Activated CD8-positive, alpha-beta T cell treated with anti-CD3 and anti-CD28 coated beads, Interleukin-2, amount 10 ng/mL, durations not matched to agents 7 days and 5 days (primary cell): ENCODE data around the gene SGCD. TPM values are rescaled to one million over a fixed set of nuclear protein-coding genes. Genes with fewer than 3 reads are reported as not detected.

Source experiments
- ATAC-seq: fragments of 150-1000 bp; cut with Tn5 transposase; one replicate; pipeline ENCODE4 v1.10.0; 2021; ENCODE audit warnings: moderate library complexity
- CTCF ChIA-PET: fragments of 350-600 bp; sonication (Branson Sonifier 250); formaldehyde crosslinking; loops from one replicate; lab custom pipeline; 2021; ENCODE audit warnings: antibody characterized with exemption; lab: Charles Lee
- POLR2A ChIA-PET: fragments of 350-600 bp; sonication (Branson Sonifier 250); formaldehyde crosslinking; loops from one replicate; lab custom pipeline; 2021; ENCODE audit warnings: antibody characterized with exemption; lab: Charles Lee
- DNase-seq: peaks from one replicate; pipeline ENCODE4 v3.0.0-alpha.2; 2020
- H3K27ac Mint-ChIP-seq: one replicate; pipeline ENCODE4 v1.8.0; 2021; ENCODE audit warnings: mild to moderate bottlenecking, mixed read lengths
- H3K27me3 Mint-ChIP-seq: one replicate; pipeline ENCODE4 v1.8.0; 2021; ENCODE audit warnings: low read depth, mixed read lengths
- H3K36me3 Mint-ChIP-seq: one replicate; pipeline ENCODE4 v1.8.0; 2021; ENCODE audit warnings: low read depth, mixed read lengths
- H3K4me1 Mint-ChIP-seq: one replicate; pipeline ENCODE4 v1.8.0; 2021; ENCODE audit warnings: low read depth, mixed read lengths
- H3K4me3 Mint-ChIP-seq: one replicate; pipeline ENCODE4 v1.8.0; 2021; ENCODE audit warnings: mild to moderate bottlenecking, mixed read lengths
- H3K9me3 Mint-ChIP-seq: one replicate; pipeline ENCODE4 v1.8.0; 2022; ENCODE audit warnings: mixed read lengths; ENCODE audit not compliant: insufficient read depth
- total RNA-seq, 2 experiments: library from RNA; stranded (reverse); gene quantifications; one replicate each; pipeline ENCODE4 v1.2.3, GENCODE V29; 2021

The SGCD gene
- total RNA-seq, 2 experiments from 2014 or later, result not detected

GRCh38 chr5:156498226-156498980 lies 171.4 kb downstream of the SGCD start:
- DNase-seq, result no peak
- H3K36me3 Mint-ChIP-seq, result no peaks in the 10 kb centered on the region
- no peak for ATAC-seq
- peaks cover 4% of the 10 kb centered on the region for H3K27me3 Mint-ChIP-seq
- no peaks in the 10 kb centered on the region for H3K9me3 Mint-ChIP-seq
- H3K27ac Mint-ChIP-seq, result no peak overlapping the region
- H3K4me1 Mint-ChIP-seq, result no peaks in the 10 kb centered on the region
- CTCF ChIA-PET, result no interaction called here
- H3K4me3 Mint-ChIP-seq, result no peak overlapping the region
- POLR2A ChIA-PET, result no interaction called here

- ChIA-PET POLR2A (no interaction called here), CTCF (no interaction called here)
- H3K27me3 Mint-ChIP-seq, result peaks cover 4% of the 10 kb centered on the region
- H3K4me3 Mint-ChIP-seq, result no peak overlapping the region
- no peaks in the 10 kb centered on the region for H3K36me3 Mint-ChIP-seq
- no peak overlapping the region for H3K27ac Mint-ChIP-seq
- ATAC-seq, result no peak
- no peaks in the 10 kb centered on the region for H3K4me1 Mint-ChIP-seq
- DNase-seq, result no peak
- H3K9me3 Mint-ChIP-seq, result no peaks in the 10 kb centered on the region
Measured at GRCh38 chr5:156500755-156501154, 173.8 kb downstream of the SGCD start.

- H3K4me1 Mint-ChIP-seq, result no peaks in the 10 kb centered on the region
- ChIA-PET POLR2A (no interaction called here), CTCF (no interaction called here)
- no peak for DNase-seq
- H3K9me3 Mint-ChIP-seq, result no peaks in the 10 kb centered on the region
- ATAC-seq, result no peak
- peaks cover 4% of the 10 kb centered on the region for H3K27me3 Mint-ChIP-seq
- no peak overlapping the region for H3K27ac Mint-ChIP-seq
- H3K36me3 Mint-ChIP-seq, result no peaks in the 10 kb centered on the region
- no peak overlapping the region for H3K4me3 Mint-ChIP-seq
Measured at GRCh38 chr5:156505101-156505500, 178.1 kb downstream of the SGCD start.

- ChIA-PET POLR2A (no interaction called here), CTCF (no interaction called here)
Measured at GRCh38 chr5:156513123-156513815, 186.3 kb downstream of the SGCD start.

GRCh38 chr5:156515121-156515520 lies 188.2 kb downstream of the SGCD start:
- no peaks in the 10 kb centered on the region for H3K36me3 Mint-ChIP-seq
- CTCF ChIA-PET, result no interaction called here
- H3K4me3 Mint-ChIP-seq, result no peak overlapping the region
- H3K27me3 Mint-ChIP-seq, result peaks cover 4% of the 10 kb centered on the region
- no peak for DNase-seq
- ATAC-seq, result no peak
- POLR2A ChIA-PET, result no interaction called here
- peaks cover 4% of the 10 kb centered on the region for H3K9me3 Mint-ChIP-seq
- H3K27ac Mint-ChIP-seq, result no peak overlapping the region
- no peaks in the 10 kb centered on the region for H3K4me1 Mint-ChIP-seq

More at GRCh38 chr5:156513123-156513815, 186.3 kb downstream of the SGCD start:
- DNase-seq (no peak), ATAC-seq (no peak)
- no peaks in the 10 kb centered on the region for H3K36me3 Mint-ChIP-seq
- H3K4me1 Mint-ChIP-seq, result no peaks in the 10 kb centered on the region
- H3K4me3 Mint-ChIP-seq, result no peak overlapping the region
- no peak overlapping the region for H3K27ac Mint-ChIP-seq
- H3K9me3 Mint-ChIP-seq, result no peaks in the 10 kb centered on the region
- H3K27me3 Mint-ChIP-seq, result peaks cover 4% of the 10 kb centered on the region

- Mint-ChIP-seq H3K4me1 (no peaks in the 10 kb centered on the region), H3K36me3 (no peaks in the 10 kb centered on the region), H3K27me3 (peaks cover 2% of the 10 kb centered on the region), H3K4me3 (no peak overlapping the region), H3K27ac (no peak overlapping the region), H3K9me3 (peaks cover 8% of the 10 kb centered on the region)
- CTCF ChIA-PET, result no interaction called here
- DNase-seq, result no peak
- ATAC-seq, result no peak
- POLR2A ChIA-PET, result no interaction called here
Measured at GRCh38 chr5:156515803-156516360, 188.9 kb downstream of the SGCD start.

GRCh38 chr5:156522651-156523529 lies 195.9 kb downstream of the SGCD start:
- no peaks in the 10 kb centered on the region for H3K36me3 Mint-ChIP-seq
- POLR2A ChIA-PET, result no interaction called here
- no peak overlapping the region for H3K27ac Mint-ChIP-seq
- H3K4me3 Mint-ChIP-seq, result no peak overlapping the region
- ATAC-seq (no peak), DNase-seq (no peak)
- CTCF ChIA-PET, result no interaction called here
- peaks cover 8% of the 10 kb centered on the region for H3K9me3 Mint-ChIP-seq
- H3K4me1 Mint-ChIP-seq, result no peaks in the 10 kb centered on the region
- H3K27me3 Mint-ChIP-seq, result peaks cover 3% of the 10 kb centered on the region

GRCh38 chr5:156523607-156524006 lies 196.6 kb downstream of the SGCD start:
- Mint-ChIP-seq H3K4me3 (no peak overlapping the region), H3K36me3 (no peaks in the 10 kb centered on the region)
- ATAC-seq, result no peak

GRCh38 chr5:156526081-156526925 lies 199.3 kb downstream of the SGCD start:
- Mint-ChIP-seq H3K27ac (no peak overlapping the region), H3K4me3 (no peak overlapping the region), H3K36me3 (no peaks in the 10 kb centered on the region), H3K27me3 (peaks cover 3% of the 10 kb centered on the region), H3K9me3 (no peaks in the 10 kb centered on the region), H3K4me1 (no peaks in the 10 kb centered on the region)
- DNase-seq (no peak), ATAC-seq (no peak)
- ChIA-PET POLR2A (no interaction called here), CTCF (no interaction called here)

More at GRCh38 chr5:156523607-156524006, 196.6 kb downstream of the SGCD start:
- H3K27me3 Mint-ChIP-seq, result peaks cover 3% of the 10 kb centered on the region
- H3K9me3 Mint-ChIP-seq, result peaks cover 8% of the 10 kb centered on the region
- ChIA-PET CTCF (no interaction called here), POLR2A (no interaction called here)
- H3K4me1 Mint-ChIP-seq, result no peaks in the 10 kb centered on the region
- H3K27ac Mint-ChIP-seq, result no peak overlapping the region
- no peak for DNase-seq

GRCh38 chr5:156527611-156528010 lies 200.6 kb downstream of the SGCD start:
- DNase-seq (no peak), ATAC-seq (no peak)
- Mint-ChIP-seq H3K4me3 (no peak overlapping the region), H3K4me1 (no peaks in the 10 kb centered on the region), H3K36me3 (no peaks in the 10 kb centered on the region), H3K9me3 (no peaks in the 10 kb centered on the region), H3K27me3 (no peaks in the 10 kb centered on the region), H3K27ac (no peak overlapping the region)
- ChIA-PET POLR2A (no interaction called here), CTCF (no interaction called here)

- POLR2A ChIA-PET, result no interaction called here
Measured at GRCh38 chr5:156528673-156529072, 201.7 kb downstream of the SGCD start.

More at GRCh38 chr5:156528673-156529072, 201.7 kb downstream of the SGCD start:
- no peak for DNase-seq
- no peaks in the 10 kb centered on the region for H3K4me1 Mint-ChIP-seq
- no peak overlapping the region for H3K27ac Mint-ChIP-seq
- no peaks in the 10 kb centered on the region for H3K27me3 Mint-ChIP-seq
- no peak for ATAC-seq
- H3K36me3 Mint-ChIP-seq, result no peaks in the 10 kb centered on the region
- H3K9me3 Mint-ChIP-seq, result no peaks in the 10 kb centered on the region
- CTCF ChIA-PET, result no interaction called here
- no peak overlapping the region for H3K4me3 Mint-ChIP-seq
